Right forelimb (tissue), 1 donor: ENCODE results near the gene ALKBH4.
"Not testable (repeated sequence)": the region's sequence is repeated elsewhere in the genome, so short reads cannot be mapped to it uniquely, and the experiment has no call there.

ENCODE experiments used
- DNase-seq: peaks from one replicate; pipeline ENCODE4 v3.0.0-alpha.2; 2018

ALKBH4 gene

DNA sequence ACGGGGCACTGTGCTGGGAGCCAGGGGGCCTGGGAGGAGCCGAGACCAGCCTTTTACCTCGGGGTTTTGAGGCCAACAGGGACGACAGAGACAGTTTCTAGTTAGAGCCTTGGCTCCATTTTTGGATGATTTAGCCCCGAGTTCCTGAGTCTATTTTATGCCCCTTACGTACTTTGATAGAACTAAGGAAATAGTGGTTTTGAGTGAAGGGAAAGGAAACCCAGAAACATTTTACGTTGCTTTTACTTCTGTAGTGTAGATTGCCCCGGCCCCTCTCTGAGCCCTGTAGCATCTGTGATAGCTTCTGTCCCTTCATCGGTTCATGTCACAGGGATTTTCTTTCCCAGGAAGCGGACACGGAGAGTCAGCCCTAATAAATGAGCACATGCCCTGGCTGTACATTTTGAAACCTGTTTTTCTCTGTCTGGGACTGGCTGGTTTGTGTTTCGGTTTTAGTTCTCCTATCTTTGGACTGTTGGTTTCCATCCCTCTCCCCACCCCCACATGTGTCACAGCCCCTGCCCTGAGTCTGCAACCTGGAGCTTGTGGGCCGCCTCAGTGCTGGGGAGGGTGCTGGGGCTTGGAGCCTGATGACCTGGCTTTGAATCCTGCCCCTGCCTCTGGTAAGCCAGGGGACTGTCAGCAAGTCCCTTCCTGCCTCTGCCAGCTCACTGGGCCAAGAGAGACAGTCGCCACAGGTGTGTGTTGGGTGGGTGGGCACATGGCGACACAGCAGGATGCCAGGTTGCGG lies 38.2 kb downstream of the ALKBH4 start:
- no peak for DNase-seq

DNA sequence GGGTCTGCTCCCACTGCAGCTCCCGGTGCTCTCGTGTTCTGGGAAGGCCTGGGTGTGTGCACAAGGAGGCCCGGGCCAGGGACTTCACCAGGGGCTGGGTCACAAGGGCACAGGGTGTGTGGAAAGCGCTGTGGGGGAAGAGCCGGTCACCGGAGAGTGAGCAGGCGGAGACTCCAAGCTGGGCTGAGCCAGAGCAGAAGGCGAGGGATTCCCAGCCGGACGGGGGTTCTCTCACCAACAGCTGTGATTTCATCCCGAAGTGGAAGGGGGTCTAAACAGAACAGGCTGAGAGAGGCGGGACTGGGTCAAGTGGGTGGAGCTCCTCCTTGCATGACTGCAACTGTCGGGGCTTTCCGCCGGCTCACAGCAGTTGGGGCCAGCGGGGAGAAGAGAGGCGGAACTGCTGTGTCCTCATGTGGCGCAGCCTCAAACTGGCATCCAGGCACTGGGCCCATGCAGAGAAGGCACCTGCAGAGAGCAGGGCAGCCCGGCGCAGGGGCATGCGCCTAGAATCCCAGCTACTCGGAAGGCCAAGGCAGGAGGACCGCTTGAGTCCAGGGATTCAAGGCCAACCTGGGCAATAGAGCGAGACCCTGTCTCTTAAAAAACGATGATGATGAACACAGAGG lies 38.9 kb downstream of the ALKBH4 start:
- no peak for DNase-seq

DNA sequence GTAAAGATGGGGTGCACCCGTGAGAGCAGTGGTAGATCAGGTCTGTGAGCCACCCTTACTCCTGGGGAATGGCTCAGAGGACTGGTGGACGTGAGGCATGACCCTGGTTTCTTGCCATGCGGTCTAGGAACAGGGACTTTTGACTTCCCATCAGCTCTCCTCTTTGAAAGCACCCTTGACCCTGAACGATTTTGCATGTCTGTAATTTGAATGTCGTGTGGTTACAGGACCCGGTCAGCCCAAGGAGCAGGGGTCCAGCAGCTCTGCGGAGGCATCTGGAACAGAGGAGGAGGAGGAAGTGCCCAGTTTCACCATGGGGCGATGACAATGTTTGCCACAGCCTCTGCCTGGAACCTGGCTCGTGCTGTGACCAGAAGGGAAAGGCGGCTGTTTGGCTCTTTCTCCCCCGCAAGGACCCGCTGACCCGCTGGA lies 39.9 kb downstream of the ALKBH4 start:
- DNase-seq = no peak

DNA sequence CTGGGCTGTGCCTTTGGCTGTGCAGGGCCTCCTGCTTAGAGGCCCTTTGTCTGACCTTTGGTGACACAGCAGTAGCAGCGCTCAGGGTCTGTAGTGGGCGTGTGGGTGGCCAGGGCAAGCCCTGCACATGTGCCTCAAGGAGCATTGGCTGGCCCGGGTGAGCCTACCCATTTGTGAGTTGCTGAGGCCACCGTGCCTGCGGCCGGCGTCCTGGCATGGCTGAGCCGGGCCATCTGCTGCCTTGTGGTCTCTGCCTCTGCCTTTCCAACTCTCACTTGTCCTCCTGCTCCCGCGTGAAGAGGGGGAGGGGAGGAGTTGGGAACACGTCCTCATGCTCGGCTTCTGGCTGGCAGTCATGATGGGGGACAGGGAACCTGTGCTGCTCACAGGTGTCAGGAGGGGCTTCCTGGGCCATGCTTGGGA lies 40.5 kb downstream of the ALKBH4 start:
- no peak for DNase-seq

DNA sequence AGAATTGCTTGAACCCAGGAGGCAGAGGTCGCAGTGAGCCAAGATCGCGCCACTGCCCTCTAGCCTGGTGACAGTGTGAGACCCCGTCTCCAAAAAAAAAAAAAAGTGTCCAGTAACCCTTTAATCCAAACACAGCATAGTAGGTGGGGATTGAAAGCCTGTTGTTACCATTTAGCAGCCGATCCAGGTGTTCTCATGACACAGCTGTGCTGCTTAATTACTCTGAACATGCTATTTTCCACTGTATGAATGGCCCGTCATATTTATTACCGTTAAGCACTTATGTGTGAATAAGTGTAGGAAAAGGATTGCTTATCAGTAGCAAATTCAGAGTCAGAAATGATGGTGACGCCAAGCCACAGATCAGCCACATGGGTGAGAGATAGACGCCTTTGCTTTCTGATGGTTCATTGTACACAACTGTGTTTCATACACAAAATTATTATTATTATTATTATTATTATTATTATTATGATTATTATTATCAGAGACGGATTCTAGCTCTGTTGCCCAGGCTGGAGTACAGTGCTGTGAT lies 42.9 kb downstream of the ALKBH4 start:
- DNase-seq = no peak

DNA sequence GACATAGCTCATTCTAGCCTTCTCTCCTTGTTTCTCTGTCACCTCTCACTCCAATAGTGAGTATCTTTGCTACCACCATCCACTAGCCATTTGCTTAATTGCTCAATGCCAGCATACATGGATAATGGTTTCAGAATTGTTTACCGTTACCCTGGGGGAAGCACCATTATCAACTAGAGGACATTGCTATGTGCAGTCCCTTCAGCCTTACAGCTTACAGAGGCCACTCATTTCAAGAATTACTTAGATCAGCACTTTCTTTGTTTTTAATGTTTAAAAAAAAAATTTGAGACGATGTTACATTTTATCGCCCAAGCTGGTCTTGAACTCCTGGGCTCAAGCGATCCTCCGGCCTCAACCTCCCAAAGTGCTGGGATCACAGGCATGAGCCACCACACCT lies 46.1 kb downstream of the ALKBH4 start:
- DNase-seq = no peak

DNA sequence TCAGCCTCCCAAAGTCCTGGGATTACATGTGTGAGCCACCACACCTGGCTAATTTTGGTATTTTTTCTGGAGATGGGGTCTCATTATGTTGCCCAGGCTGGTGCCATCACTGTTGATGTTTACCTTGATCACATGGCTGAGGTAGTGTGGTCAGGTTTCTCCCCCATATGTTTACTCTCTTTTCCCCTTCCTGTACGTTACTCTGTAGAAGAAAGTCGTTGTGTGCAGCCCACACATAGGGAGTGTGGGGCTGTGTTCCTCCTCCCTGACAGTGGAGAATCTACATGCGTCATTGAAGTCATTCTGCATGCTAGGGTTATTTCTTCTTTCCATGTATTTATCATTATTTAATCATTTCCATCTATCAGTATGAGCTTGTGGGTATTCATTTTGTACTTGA lies 47.6 kb downstream of the ALKBH4 start:
- no peak for DNase-seq

DNA sequence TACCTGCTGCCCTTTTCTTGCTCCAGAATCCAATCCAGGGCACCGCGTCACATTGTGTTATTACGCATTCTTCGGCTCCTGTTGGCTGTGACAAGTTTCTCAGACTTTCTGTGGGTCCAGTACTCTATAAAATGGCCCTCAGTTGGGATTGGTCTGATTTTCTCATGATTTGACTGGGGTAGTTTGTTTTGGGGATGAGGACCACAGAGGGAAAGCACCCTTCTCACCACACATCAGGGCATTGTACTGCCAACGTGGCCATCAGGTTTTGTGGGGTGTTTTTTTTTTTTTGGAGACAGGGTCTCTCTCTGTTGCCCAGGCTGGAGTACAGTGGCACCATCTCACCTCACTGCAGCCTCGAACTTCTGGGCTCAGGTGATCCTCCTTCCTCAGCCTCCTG lies 48.3 kb downstream of the ALKBH4 start:
- no peak for DNase-seq

DNA sequence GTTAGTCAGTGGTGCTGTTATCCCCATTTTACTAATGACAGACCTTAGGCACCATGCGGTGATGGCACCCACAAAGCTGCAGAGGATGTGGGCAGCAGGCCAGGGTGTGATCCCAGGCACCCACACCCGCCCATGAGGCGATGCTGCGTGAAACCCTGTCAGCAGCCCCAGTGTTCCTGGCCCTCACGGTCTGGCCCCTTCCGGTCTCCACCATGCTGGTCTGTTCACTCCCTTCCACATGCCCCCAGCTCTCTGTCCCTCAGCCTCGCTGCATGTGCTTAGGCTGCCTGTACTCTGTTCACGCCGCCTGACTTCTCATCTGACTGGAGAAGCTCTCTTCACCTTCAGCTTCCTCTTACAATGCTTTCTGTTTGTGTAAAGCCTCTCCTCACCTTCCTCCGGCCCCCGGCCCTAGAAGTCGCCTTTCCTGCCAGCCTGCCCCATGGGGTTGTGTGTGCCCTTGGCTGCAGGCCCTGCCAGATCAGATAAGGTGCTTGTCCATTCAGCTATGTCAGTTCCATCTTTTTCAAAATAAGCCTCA lies 48.9 kb downstream of the ALKBH4 start:
- DNase-seq = no peak

DNA sequence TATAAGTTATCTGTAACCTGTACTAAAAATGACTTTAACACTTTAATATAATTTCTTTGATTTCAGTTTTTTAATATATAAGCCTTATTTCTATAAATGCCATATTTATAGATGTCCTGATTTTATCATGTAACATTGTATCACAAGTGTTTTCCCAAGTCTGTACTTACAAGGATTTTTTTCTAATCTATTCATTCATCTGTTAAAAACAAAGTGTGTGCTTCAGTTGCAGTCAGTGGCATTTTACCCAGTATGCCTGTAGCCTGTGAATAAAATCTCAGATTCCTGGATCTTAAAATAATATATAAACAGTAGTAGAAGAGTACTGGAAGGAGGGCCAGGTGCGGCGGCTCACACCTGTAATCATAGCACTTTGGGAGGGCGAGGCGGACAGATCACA lies 51.1 kb downstream of the ALKBH4 start:
- no peak for DNase-seq

DNA sequence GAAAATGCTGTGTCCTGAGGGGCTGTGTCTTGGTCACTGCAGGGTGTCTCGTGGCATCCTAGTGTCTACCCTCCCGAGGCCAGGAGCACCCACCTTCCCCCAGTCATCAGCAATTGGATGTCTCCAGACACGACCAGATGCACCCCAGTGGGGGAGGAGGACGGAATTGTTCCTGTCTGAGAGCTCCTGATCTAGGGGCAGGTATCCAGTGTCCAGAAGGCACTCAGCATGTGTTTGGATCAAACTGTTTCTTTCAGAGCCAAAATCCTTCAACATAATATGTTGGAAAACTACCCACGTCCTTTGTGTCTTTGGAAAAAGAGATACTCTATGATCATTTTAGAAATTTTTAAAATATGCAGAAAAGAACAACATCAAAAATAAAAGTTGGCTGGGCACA lies 51.6 kb downstream of the ALKBH4 start:
- no peak for DNase-seq

DNA sequence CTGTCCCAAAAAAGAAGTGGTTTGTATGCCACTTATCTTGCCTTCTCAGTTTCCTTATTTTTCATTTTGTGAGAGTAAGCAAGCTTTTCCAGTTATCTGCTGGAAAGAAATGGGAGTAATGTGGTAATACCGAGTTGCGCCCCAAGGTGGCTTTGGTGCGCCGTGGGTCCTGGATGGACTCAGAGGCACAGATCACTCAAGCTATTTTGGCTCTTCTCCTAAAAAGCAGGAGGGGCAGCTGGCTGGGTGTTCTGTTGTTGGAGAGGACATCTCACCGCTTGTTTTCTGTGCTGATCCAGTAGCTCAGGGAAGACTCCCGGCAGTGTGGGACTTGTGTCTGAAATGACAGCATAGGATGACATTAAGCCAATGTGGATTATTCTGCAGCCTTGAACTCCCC lies 52.1 kb downstream of the ALKBH4 start:
- no peak for DNase-seq

DNA sequence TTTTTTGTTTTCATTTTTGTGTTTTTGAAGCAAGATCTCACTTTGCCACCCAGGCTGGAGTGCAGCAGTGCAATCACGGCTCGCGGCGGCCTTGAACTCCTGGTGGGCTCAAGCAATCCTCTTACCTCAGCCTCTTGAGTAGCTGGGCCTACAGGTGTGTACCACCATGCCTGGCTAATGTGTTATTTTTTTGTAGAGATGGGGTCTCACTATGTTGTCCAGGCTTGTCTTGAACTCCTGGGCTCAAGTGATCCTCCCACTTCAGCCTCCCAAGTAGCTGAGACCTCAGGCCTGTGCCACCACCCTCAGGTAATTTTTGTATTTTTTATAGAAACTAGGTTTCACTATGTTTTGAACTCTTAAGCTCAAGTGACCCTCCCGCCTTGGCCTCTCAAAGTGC lies 53.7 kb downstream of the ALKBH4 start:
- DNase-seq = no peak

DNA sequence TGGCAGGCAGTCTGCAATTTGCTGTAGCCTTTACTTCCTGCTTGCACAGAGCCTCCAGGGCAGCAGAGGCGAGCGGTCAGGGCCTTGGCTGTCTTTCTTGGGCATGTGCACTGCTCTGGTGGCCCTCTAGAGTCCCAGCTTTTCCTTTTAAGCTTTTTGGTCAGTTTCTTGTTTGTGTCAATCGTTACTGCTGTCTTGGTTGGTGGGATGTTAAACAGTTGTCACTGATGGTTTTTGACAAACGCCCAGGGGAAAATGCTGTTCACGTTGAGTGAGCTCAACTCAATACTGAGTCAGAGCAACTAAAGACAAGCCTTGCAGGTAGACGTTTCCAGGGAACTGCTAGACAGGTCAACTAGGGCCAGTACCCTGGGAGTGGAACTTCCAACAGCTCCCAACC lies 54.5 kb downstream of the ALKBH4 start:
- DNase-seq = no peak

DNA sequence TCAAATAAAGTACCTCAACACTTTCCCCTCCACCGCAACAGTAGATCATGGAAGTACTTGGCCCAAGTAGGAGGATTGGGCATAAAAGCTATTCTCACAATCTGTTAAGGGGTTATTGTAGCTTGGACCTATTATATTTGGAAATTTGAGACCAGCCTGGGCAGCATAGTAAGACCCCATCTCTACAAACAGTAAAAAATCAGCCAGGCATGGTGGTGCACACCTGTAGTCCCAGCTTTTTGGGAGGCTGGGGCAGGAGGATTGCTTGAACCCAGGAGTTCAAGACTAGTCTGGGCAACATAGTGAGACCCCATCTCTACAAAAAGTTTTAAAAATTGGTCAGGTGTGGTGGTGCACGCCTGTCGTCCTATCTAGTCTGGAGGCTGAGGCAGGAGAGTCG lies 55.3 kb downstream of the ALKBH4 start:
- no peak for DNase-seq

DNA sequence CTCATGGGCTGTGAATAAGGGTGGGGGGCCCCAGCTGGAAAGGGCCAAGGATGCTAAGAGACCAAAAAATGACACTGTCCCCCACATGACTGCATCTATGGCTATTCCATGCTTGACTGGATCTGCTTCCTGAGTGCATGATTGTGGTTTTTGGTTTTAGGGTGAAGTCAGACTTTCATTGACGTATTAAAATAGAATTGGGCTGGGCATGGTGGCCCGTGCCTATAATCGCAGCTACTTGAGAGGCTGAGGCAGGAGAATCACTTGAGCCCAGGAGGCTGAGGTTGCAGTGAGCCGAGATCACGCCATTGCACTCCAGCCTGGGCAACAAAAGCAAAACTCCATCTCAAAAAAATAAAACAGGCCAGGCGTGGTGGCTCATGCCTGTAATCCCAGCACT lies 56.1 kb downstream of the ALKBH4 start:
- DNase-seq = not testable (repeated sequence)

DNA sequence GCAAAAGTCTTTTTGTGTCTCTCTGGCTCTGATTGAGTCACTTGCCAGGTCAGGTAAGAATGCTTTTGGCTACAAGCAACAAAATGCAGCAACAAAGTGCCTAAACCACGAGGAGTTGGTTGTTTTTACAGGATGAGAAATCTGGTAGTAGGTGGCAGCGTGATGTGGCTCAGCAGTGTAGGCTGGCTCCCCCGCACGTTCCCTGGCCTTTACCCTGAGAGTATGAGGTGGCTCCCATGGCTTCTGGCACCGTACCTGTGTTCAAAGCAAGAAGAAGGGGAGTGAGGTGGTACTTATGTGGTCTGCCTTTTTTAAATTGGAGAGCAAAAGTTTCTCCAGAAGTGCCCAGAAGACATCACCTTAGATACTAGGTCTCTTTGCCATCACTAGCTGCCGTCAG lies 56.8 kb downstream of the ALKBH4 start:
- no peak for DNase-seq
